CD4-positive, alpha-beta memory T cell (primary cell): ENCODE data around the gene FAM171A1. TPM values are rescaled to one million over a fixed set of nuclear protein-coding genes. Genes with fewer than 3 reads are reported as not detected.
A peak's percentile ranks its signal among the peaks of the same experiment; 100 is the strongest.

Experiments
- CTCF ChIA-PET: fragments of 350-600 bp; sonication (Branson Sonifier 250); formaldehyde crosslinking; loops from one replicate; lab custom pipeline; 2021; ENCODE audit warnings: inconsistent platforms; ENCODE audit not compliant: partially characterized antibody; lab: Charles Lee
- POLR2A ChIA-PET: fragments of 350-600 bp; sonication (Branson Sonifier 250); formaldehyde crosslinking; loops from one replicate; lab custom pipeline; 2021; ENCODE audit not compliant: partially characterized antibody; lab: Charles Lee
- DNase-seq, 5 donors: peaks; one replicate each; pipeline versions ENCODE4 v3.0.0 to v3.0.0-alpha.2; 2020 to 2022; ENCODE audit warnings: mixed read lengths in 1 of 5
- H3K27ac ChIP-seq: one replicate; pipeline ENCODE4 v1.7.0; 2013; ENCODE audit warnings: low read depth, low read length
- H3K27me3 ChIP-seq: 2 replicates; pipeline ENCODE4 v1.7.0; 2013; ENCODE audit warnings: mild to moderate bottlenecking, low read length, moderate library complexity; ENCODE audit not compliant: insufficient read depth
- H3K36me3 ChIP-seq: 2 replicates; pipeline ENCODE4 v1.7.0; 2013; ENCODE audit warnings: mild to moderate bottlenecking, low read length, moderate library complexity; ENCODE audit not compliant: insufficient read depth
- H3K4me1 ChIP-seq: 2 replicates; pipeline ENCODE4 v1.7.0; 2013; ENCODE audit warnings: mild to moderate bottlenecking, low read length, moderate library complexity; ENCODE audit not compliant: insufficient read depth
- H3K4me3 ChIP-seq, 2 donors: one replicate each; pipeline ENCODE4 v1.7.0; 2013; ENCODE audit warnings: low read length in 2 of 2, mild to moderate bottlenecking in 1 of 2
- H3K9me3 ChIP-seq, 2 donors: one replicate each; pipeline ENCODE4 v1.7.0; 2013; ENCODE audit warnings: low read length in 2 of 2, control low read depth in 1 of 2; ENCODE audit not compliant: control insufficient read depth in 1 of 2
- H3K27ac Mint-ChIP-seq, 7 donors: one replicate each; pipeline ENCODE4 v1.8.0; 2020 to 2021; ENCODE audit warnings: mixed read lengths in 7 of 7, mild to moderate bottlenecking in 6 of 7, inconsistent platforms in 3 of 7, moderate library complexity in 3 of 7
- H3K27me3 Mint-ChIP-seq, 2 donors: one replicate each; pipeline ENCODE4 v1.8.0; 2020 to 2021; ENCODE audit warnings: mixed read lengths in 2 of 2
- H3K36me3 Mint-ChIP-seq, 2 donors: one replicate each; pipeline ENCODE4 v1.8.0; 2020 to 2021; ENCODE audit warnings: mixed read lengths in 2 of 2, inconsistent platforms in 1 of 2, mild to moderate bottlenecking in 1 of 2
- H3K4me1 Mint-ChIP-seq, 4 donors: one replicate each; pipeline ENCODE4 v1.8.0; 2020 to 2021; ENCODE audit warnings: mixed read lengths in 4 of 4, mild to moderate bottlenecking in 1 of 4
- H3K4me3 Mint-ChIP-seq, 8 donors: one replicate each; pipeline ENCODE4 v1.8.0; 2020 to 2021; ENCODE audit warnings: mixed read lengths in 8 of 8, mild to moderate bottlenecking in 7 of 8, moderate library complexity in 6 of 8, inconsistent platforms in 3 of 8
- H3K9me3 Mint-ChIP-seq, 8 donors: one replicate each; pipeline ENCODE4 v1.8.0; 2020 to 2021; ENCODE audit warnings: mixed read lengths in 8 of 8, mild to moderate bottlenecking in 5 of 8, inconsistent platforms in 3 of 8, moderate library complexity in 1 of 8
- intact Hi-C: fragments of 100-400 bp; cut with micrococcal nuclease; formaldehyde crosslinking; loops from one replicate; pipeline ENCODE4 v1.15.1; 2023
- polyA plus RNA-seq, 2 donors: library from polyadenylated mRNA; unstranded; fragments of 300-500 nt; fragmentation: Illumina TruSeq; gene quantifications; one replicate each; pipeline ENCODE4 v1.2.3, GENCODE V29; 2021
- total RNA-seq, 2 experiments: library from RNA; stranded (reverse); gene quantifications; one replicate each; pipeline ENCODE4 v1.2.3, GENCODE V29; 2021

FAM171A1 gene
- total and polyA plus RNA-seq, 4 experiments from 2014 or later: 7.1 to 10.6 (median 8.6) TPM

DNA sequence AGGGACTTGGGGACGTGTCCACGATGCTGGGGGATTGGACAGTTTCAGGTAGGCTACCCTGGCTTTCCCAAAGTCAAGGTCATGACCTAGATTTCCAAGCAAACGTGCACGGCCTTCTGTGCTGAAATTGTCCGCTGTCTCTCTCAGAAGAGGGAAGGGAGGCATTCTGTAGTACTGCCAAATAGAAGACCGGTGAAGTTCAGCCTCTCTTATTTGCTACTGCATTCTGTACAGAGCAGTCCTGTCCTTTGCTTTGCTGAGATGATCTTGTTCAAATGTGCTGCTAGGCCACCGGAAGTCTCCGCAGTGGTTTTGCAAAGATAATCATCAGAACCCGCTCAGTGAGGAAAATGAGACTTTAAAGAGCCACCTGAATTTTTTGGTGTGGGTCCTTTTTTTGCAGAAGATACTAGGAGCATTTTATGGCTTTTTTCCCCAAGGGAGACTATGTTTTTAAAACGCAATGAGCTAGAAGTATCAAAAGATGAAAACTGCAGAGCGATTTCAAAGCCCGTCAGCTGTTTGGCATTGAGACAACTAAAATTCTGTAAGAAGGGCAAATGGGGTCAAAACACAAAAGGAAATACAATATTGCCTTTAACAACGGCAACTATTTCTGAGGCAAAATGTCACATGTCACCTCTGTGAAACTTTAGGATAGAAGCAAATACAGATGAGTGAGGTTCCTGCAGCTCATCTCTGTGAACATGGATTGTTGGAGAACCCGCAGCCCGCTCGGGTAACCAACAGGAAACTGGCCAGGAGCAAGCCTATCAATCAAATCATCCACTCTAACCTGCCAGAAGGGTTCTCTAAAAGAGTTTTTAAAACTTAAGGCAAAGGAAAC, 201.3 kb downstream of the FAM171A1 start:
- Mint-ChIP-seq H3K9me3 (no peaks in the 10 kb centered on the region), H3K36me3 (peaks cover 0 to 8% of the 10 kb centered on the region in 2 donors), H3K27me3 (no peaks in the 10 kb centered on the region), H3K4me3 (peak overlapping the region; percentile 85 to 93 (median 88)), H3K27ac (peak overlapping the region; percentile 73 to 97 (median 93)), H3K4me1 (peaks cover 44 to 66% (median 55%) of the 10 kb centered on the region in 4 donors)
- peak overlapping the region; percentile 46 for H3K27ac ChIP-seq
- peak; percentile 73 to 84 (median 76) for DNase-seq
- peaks cover 67% of the 10 kb centered on the region for H3K4me1 ChIP-seq
- no peaks in the 10 kb centered on the region for H3K36me3 ChIP-seq
- no peaks in the 10 kb centered on the region for H3K9me3 ChIP-seq
- H3K4me3 ChIP-seq: peak overlapping the region; percentile 3 to 44
- no peaks in the 10 kb centered on the region for H3K27me3 ChIP-seq
- ChIA-PET POLR2A (interaction anchor here (0.8 to 5.8 kb wide), 21 partner anchors 9 to 292 kb away, joined by 3 to 93 read pairs (median 6); partner anchors contain the start of gene RPP38), CTCF (interaction anchor here (1.1 to 5.4 kb wide), 12 partner anchors 8 to 71 kb away, joined by 3 to 48 read pairs (median 6); no protein-coding TSS in a partner anchor)
- intact Hi-C loops: loop anchor here (1.0 to 10.0 kb wide), 8 partner anchors 16 to 1385 kb away; partner anchors contain the start of genes CDNF, FAM171A1, HSPA14 and MEIG1

DNA sequence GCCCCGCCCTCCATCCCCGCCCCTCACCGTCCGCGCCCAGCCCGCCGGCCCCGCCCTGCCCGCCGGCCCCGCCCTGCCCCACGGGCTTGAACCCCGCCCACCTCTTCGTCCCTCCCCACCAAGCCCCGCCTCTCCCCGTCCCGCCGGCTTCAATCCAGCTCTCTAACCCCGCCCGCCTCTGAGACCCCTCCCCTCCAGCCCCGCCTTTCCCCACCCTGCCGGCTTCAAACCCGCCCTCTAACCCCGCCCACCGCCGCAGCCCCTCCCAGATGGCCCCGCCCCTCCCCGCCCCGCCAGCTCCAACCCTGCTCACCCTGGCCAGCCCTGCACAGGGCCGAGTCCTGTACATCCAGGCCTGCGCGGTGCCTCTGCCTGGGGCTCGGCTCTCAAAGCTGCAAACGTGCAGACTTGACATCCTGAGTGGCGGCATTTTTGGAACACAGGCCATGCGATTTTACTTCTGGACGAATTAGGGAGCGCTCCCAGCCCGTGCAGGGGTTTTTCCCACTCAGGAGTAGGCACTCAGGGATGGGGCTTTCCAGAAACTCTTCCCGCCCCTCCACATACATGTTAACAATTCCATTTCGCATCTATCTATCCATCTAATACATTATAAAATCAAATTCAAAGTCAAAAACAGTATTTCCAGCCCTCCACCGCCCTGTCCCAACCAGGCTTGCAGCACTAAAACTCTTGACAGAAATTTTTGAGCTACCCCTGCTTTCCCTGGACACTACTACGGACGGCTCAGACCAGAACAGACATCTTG, 202.1 kb downstream of the FAM171A1 start:
- peak overlapping the region; percentile 46 for H3K27ac ChIP-seq
- H3K4me1 Mint-ChIP-seq: peaks cover 46 to 67% (median 57%) of the 10 kb centered on the region in 4 donors
- no peaks in the 10 kb centered on the region for H3K9me3 Mint-ChIP-seq
- ChIA-PET CTCF (interaction anchor here (0.7 to 5.4 kb wide), 15 partner anchors 9 to 70 kb away, joined by 3 to 48 read pairs (median 4); no protein-coding TSS in a partner anchor), POLR2A (interaction anchor here (0.6 to 5.8 kb wide), 22 partner anchors 10 to 331 kb away, joined by 3 to 93 read pairs (median 6); partner anchors contain the start of genes CDNF, HSPA14, MSANTD7 and RPP38)
- peak overlapping the region; percentile 85 to 93 (median 88) for H3K4me3 Mint-ChIP-seq
- H3K27me3 Mint-ChIP-seq: no peaks in the 10 kb centered on the region
- H3K4me1 ChIP-seq: peaks cover 74% of the 10 kb centered on the region
- H3K36me3 ChIP-seq: no peaks in the 10 kb centered on the region
- H3K27me3 ChIP-seq: no peaks in the 10 kb centered on the region
- peak overlapping the region; percentile 73 to 97 (median 93) for H3K27ac Mint-ChIP-seq
- DNase-seq: peak; percentile 88 to 96 (median 91)
- H3K36me3 Mint-ChIP-seq: peaks cover 0 to 12% of the 10 kb centered on the region in 2 donors
- no peaks in the 10 kb centered on the region for H3K9me3 ChIP-seq
- intact Hi-C loops: loop anchor here (1.0 to 10.0 kb wide), 10 partner anchors 16 to 1384 kb away; partner anchors contain the start of genes CDNF, FAM171A1, HSPA14 and MEIG1
- H3K4me3 ChIP-seq: peak overlapping the region; percentile 1 to 44

DNA sequence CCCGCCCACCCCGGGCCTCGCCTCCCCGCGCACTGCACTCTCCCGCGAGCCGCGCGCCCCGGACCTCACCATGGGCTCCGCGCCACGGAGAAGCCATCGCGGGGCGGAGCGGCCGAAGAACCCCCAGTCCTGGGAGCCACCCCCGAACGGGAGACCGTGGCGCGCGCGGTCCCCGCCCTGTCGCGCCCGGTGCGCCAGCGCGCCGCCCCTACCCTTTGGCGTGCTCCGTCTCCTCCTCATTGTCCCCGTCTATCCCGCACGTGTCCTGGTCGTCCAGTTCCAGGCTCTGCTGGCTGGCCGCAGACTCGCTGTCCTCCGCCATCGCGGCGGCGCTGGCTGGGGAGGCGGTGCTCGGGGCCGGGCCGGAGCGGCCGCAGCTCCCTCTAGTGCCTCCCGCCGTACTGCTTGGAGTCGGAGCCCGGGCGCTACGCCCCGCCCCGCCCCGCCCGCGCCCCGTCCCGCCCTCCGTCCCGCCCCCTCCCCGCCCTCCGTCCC, 202.8 kb downstream of the FAM171A1 start, which contains the start of gene NMT2:
TSS of gene NMT2 (minus strand) at position 403 of the 495 bp plus-strand sequence. CDS start at position 322, 81 bp downstream.
- DNase-seq: peak in 2 of 5 donors; percentile 83 to 84
- peaks cover 0 to 12% of the 10 kb centered on the region in 2 donors for H3K36me3 Mint-ChIP-seq
- no peaks in the 10 kb centered on the region for H3K9me3 Mint-ChIP-seq
- H3K27ac ChIP-seq: peak within 1 kb of the TSS; percentile 66
- H3K27ac Mint-ChIP-seq: peak within 1 kb of the TSS; percentile 87 to 97 (median 95)
- H3K9me3 ChIP-seq: no peaks in the 10 kb centered on the region
- H3K4me3 Mint-ChIP-seq: peak within 1 kb of the TSS; percentile 93 to 98 (median 96)
- H3K4me1 Mint-ChIP-seq: peaks cover 47 to 70% (median 59%) of the 10 kb centered on the region in 4 donors
- CTCF ChIA-PET: interaction anchor here (0.7 to 5.4 kb wide), 14 partner anchors 12 to 84 kb away, joined by 3 to 48 read pairs (median 4); no protein-coding TSS in a partner anchor
- POLR2A ChIA-PET: interaction anchor here (0.5 to 5.8 kb wide), 19 partner anchors 12 to 532 kb away, joined by 3 to 93 read pairs (median 7); partner anchors contain the start of genes CDNF, HSPA14, MSANTD7 and RPP38
- no peaks in the 10 kb centered on the region for H3K36me3 ChIP-seq
- peaks cover 78% of the 10 kb centered on the region for H3K4me1 ChIP-seq
- no peaks in the 10 kb centered on the region for H3K27me3 Mint-ChIP-seq
- intact Hi-C loops: loop anchor here (1.0 to 10.0 kb wide), 7 partner anchors 71 to 1384 kb away; partner anchors contain the start of genes CDNF, FAM171A1, HSPA14 and MEIG1
- no peaks in the 10 kb centered on the region for H3K27me3 ChIP-seq
- peak within 1 kb of the TSS; percentile 53 to 81 for H3K4me3 ChIP-seq

DNA sequence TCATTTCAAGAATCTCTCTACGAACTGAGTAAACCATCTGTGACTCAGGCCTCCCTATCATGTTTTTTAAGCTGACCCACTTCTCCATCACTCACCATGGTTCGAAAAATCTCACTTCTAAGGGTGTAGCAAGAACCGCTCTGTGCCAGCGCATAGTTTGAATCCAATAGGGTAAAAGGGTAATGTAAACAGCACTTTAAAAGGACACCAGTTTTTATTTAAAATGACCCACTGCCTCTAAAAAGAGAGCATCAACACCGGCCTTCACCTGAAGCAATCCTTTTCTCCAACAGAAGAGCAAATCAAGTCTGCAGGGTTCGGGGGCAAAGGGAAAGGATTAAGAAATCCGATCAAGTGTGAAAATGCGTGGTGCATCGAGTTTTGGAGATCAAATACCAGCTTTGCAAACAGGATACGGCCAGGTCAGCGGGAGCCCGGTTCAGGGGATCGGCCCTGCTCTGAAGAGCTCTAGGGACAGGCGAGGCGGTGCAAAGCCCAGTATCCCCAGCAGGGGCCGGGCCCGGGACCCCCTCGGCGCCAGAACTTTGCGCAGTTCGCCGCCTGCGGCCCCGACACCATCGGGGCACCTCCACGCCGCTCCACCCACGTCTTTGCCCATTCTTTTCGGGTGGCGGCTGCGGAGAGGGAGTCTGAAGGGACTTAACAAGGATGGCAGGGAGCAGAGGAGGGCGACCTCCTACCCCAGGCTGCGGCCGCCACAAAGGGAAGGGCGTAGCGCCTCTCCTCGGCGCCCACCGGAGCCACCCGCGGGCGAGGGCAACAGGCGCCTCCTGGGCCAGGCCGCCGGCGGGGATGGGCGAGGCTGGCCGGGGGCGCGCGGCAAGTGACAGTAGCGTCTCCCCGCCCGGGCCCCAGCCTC, 203.4 kb downstream of the FAM171A1 start:
- Histone ChIP-seq H3K27me3 (no peaks in the 10 kb centered on the region), H3K9me3 (no peaks in the 10 kb centered on the region), H3K4me3 (peak overlapping the region; percentile 53 to 81), H3K4me1 (peaks cover 76% of the 10 kb centered on the region), H3K27ac (peak overlapping the region; percentile 66), H3K36me3 (no peaks in the 10 kb centered on the region)
- H3K36me3 Mint-ChIP-seq: peaks cover 0 to 12% of the 10 kb centered on the region in 2 donors
- peaks cover 45 to 67% (median 55%) of the 10 kb centered on the region in 4 donors for H3K4me1 Mint-ChIP-seq
- peak overlapping the region; percentile 81 to 95 (median 90) for H3K27ac Mint-ChIP-seq
- peak overlapping the region; percentile 93 to 98 (median 96) for H3K4me3 Mint-ChIP-seq
- CTCF ChIA-PET: interaction anchor here (0.9 to 5.4 kb wide), 13 partner anchors 14 to 203 kb away, joined by 3 to 48 read pairs (median 5); partner anchors contain the start of gene FAM171A1
- DNase-seq: peak; percentile 5 to 63 (median 41)
- POLR2A ChIA-PET: interaction anchor here (0.5 to 5.8 kb wide), 17 partner anchors 13 to 531 kb away, joined by 3 to 93 read pairs (median 5); partner anchors contain the start of genes CDNF, HSPA14, MSANTD7 and RPP38
- H3K27me3 Mint-ChIP-seq: no peaks in the 10 kb centered on the region
- H3K9me3 Mint-ChIP-seq: no peaks in the 10 kb centered on the region
- intact Hi-C loops: loop anchor here (1.0 to 10.0 kb wide), 7 partner anchors 70 to 1383 kb away; partner anchors contain the start of genes CDNF, FAM171A1, HSPA14 and MEIG1

DNA sequence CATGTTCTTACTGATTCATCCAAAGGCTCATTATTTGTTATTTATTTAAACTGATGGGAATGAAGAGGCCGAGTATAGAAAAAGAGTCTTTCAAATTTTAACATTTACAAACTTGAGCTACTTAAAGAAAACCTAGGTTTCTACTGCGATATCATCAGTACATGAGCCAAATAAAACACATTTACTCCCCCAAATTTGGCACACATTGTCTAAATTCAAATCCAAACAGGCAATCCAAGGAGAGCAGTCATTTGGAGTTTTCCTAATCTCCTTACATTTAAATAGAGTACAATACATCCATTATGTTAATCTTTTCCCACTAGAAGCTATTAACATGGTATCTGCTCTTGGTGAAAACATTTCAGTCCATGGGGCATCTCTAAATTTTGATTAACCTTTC, 204.8 kb downstream of the FAM171A1 start:
- intact Hi-C loops: loop anchor here (5.0 to 10.0 kb wide), 2 partner anchors 86 to 1382 kb away; no protein-coding TSS in a partner anchor
- peak overlapping the region in 3 of 7 donors; percentile 49 to 86 (median 50) for H3K27ac Mint-ChIP-seq
- H3K27ac ChIP-seq: no peak overlapping the region

More for the DNA sequence above, 204.8 kb downstream of the FAM171A1 start:
- CTCF ChIA-PET: interaction anchor here (0.7 to 5.4 kb wide), 10 partner anchors 19 to 329 kb away, joined by 3 to 48 read pairs (median 4); partner anchors contain the start of gene CDNF
- Mint-ChIP-seq H3K27me3 (no peaks in the 10 kb centered on the region), H3K9me3 (no peaks in the 10 kb centered on the region), H3K4me3 (peak overlapping the region; percentile 93 to 98 (median 96)), H3K36me3 (peaks cover 0 to 12% of the 10 kb centered on the region in 2 donors), H3K4me1 (peaks cover 45 to 68% (median 52%) of the 10 kb centered on the region in 4 donors)
- Histone ChIP-seq H3K4me1 (peaks cover 67% of the 10 kb centered on the region), H3K4me3 (peak overlapping the region in 1 of 2 donors; percentile 53), H3K27me3 (no peaks in the 10 kb centered on the region), H3K36me3 (no peaks in the 10 kb centered on the region), H3K9me3 (no peaks in the 10 kb centered on the region)
- POLR2A ChIA-PET: interaction anchor here (1.2 to 5.8 kb wide), 6 partner anchors 15 to 68 kb away, joined by 3 to 93 read pairs (median 5); partner anchors contain the start of gene RPP38
- DNase-seq: no peak
